HG02588 (cell line): ENCODE measurements around the gene CACNG4.

Experiments
- ATAC-seq: cut with Tn5 transposase; IDR thresholded peaks from one replicate; pipeline ENCODE4 v1.9.1; 2021; ENCODE audit warnings: mild to moderate bottlenecking, moderate library complexity; ENCODE audit not compliant: unreplicated experiment

CACNG4 gene

DNA sequence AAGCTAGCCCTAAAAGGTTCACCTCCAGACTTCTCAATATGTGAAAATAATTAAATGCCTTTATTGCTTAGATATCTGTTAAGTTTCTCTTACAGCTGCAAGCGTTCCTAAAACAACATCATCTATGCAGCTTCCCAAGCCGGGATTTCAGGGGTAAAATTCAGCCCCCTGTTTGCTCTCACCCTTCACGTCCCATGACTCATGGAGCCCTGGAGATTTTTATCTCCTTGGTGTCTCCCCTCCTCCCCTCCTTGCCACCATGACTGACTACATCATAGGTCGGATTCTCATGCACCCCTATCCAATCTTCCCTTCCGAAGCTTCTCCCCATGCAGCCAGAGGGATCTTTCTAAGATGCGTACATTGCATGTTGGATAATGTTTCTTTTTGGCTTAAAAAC is 21.0 kb upstream of the CACNG4 start:
- no peak for ATAC-seq

- no peak for ATAC-seq
Measured at GRCh38 chr17:66944351-66945146, 20.0 kb upstream of the CACNG4 start.

DNA sequence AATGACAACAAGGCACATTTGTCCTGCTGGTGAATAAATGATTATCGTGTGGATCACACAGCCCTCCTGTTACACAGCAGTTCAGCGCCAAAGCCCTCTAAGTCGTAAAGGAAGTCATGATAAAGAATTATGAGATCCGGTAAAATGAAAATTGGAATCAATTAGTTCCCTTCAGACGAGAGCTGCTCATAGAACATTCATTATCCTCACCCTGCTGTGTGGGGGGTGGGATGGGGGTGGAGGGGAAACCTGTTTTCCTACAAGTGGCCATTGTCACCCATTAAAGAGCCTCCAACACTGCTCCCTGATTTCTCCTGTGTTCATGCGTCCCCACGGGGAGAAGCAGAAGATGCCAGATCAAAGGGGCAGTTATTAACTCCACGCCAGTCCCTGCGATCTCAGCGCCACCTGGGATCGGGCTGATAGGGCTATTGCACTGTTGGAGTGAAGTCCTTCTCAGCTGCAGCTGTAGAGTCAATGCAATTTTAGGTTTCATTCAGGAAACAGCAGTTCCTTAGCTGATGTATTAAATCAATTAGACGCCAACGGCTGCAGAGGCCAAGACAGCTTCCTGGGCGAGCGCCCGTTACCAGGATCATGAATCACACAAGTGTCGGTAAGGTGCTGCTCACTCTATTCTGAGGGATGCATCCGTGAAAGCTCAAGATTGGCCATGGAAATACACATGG is 19.2 kb upstream of the CACNG4 start:
- ATAC-seq: no peak

DNA sequence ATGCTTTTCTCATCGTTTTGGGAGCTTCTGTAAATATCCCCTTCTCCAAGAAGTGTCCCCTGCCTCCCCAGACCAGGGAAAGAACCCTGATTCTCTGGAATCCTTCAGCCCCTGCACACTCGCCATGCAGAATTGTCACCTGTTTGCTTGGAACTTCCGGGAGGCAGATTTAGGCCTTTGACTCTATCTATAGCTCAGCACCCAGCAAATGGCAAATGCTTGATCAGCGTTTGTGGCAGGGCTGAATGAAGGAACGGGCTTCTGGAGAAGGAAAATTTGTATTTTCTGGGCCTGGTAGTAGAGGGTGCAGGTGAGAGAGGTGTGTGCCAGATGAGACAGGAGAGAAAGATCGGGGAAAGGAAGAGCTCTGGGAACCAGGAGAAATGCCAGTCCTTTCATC is 18.3 kb upstream of the CACNG4 start:
- no peak for ATAC-seq

DNA sequence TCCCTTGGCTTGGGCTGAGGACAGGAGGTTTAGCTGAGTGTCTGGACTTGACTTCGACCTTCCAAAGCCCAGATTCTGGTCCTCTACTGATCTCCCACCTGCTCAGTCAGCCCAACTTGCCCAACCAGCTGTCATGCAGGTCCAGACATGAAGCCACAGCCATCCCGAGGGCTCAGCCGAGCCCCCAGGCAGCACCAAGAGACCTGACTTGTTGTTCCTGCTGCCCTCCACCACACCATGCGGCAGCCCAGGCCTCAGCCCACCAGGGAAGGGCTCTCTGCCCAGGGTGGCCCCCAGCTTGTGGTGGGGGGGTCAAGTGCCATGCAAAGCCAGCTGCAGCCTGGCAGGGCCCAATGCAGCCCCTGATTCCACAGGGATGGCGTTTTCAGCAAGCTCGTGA is 17.2 kb upstream of the CACNG4 start:
- ATAC-seq: no peak

DNA sequence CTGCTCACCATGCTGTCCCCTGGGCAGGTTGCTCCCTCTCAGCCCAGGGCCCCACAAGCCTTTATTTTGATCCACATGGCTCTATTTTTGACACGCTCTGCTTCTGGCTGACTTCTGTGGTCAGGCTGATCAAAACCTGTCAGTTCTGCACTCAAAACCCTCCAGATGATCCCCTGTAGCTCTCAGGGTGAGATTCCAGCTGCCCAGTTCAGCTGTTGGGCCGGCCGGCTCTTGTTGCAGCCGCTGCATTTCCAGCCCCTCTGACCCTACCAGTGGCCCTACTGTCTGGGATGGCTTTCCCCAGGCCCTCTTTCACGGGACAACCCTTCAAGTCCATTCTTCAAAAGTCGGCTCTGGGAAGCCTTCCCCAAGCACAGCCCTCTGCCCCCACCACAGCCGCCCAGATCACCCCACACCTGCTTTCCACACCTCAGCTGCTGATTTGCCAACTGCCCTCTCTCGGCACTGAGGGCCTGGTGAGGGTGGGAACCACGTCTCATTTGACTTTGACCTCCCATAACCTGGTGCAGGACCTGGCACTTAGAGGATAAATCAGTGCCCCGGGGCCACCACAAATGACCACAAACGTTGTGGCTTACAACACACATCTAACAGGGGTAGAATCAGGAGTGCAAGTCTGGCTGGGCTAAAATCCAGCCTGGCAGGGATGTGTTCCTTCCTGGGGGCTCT is 16.3 kb upstream of the CACNG4 start:
- ATAC-seq: no peak

DNA sequence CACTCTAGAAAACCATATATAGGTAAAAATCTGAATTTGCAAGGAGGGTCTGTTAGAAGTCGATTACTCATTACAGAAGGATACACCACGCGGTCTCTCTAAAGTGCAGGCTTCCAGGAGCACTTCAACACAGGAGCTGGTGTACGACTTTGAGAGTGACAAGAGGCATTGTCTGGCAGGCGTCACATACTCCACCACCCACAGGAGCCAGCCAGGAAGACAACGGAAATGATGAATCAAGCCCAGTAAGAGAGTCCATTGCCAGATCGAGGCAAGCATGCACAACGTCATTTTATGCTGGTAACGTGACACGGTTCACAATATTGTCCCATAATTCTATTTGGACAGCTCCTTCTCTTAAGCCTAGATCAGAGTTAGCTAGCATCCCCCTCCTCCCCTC is 15.0 kb upstream of the CACNG4 start:
- no peak for ATAC-seq

DNA sequence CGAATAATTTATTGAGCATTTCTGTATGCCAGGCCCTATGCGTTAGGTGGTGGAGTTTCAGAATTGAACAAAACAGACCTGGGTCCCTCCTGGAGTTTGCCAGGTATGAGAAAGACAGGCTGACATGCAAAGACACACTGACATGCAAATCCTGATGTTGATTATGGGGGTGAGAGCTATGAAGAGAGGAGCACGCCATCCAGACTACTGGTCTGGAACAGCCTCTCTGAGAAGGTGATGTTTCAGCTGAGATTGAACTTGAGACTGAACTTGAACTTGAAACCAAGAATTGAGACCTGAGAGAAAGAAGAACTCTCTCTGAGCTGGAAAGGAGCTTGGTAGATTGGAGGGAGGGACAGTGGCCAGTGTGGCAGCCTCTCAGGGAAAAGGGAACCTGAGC is 14.2 kb upstream of the CACNG4 start:
- no peak for ATAC-seq

- no peak for ATAC-seq
Measured at GRCh38 chr17:66950886-66951604, 13.5 kb upstream of the CACNG4 start.

GRCh38 chr17:66951605-66951953 is 12.9 kb upstream of the CACNG4 start:
- ATAC-seq: no peak

DNA sequence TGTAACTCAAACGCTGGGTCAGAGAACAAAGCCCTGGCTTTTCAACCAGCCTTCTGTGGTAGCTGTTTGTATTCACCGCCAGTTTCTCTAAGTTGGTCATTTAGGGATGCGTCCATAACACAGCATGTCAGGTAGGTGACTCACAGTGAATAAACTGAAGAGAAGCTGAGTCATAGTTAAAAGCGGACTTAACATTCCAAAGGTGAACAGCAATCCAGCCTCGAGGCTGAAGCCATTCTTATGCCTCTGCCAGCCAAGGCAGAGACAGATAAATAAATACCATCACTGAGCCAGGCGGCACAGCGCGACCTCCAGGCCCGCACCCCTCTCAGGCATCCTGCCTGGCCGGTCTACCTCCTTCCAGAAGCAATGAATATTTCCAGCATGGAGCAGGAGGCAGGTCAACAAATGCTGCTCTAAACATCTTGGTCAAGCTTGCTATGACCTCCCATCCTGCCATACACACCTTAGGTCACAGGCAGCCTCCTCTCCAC is 12.4 kb upstream of the CACNG4 start:
- no peak for ATAC-seq

DNA sequence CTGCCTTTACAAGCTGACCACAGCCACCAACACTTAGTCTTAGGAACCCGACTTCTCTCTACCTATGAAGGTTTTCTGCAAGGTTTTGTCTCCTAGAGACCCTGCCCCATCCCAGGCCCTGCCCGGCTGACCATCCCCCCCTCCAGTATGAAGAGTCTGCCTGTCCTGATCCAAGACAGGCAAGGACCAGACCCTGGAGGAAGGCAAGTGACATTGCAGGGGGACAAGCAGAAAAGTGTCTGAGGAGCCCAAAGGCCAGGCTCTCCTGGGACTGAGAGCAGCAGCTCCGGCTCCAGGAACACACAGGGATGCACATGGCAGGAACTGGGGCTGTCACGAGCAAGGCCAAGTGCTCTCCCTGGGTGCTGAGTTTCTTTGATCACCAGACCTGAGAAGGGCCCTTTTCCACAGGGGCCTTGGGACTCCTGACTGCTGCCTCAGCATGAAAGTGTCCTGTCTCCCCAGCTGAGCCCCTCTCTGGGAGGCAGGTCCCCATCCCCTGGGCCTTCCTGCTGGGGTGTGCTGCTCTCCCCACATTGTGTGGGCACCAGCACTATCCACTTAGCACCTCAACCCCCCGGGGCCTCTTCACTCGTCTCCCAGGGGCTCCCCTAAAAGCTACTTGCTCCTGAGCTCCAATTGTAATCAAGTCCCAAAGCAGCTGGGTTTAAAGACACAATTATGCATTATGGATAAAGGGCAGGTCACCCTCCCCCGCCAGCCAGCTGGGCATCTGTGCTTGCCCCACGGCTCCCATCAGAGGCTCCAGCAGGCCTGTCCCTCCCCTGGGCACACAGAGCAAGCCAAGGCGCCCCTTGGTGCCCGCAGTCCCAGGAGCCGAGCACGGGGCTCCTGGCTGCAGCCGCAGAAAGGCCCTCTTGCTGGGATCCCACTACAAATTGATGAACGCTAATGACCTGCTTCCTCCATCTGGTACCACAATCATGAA is 11.6 kb upstream of the CACNG4 start:
- no peak for ATAC-seq

- no peak for ATAC-seq
Measured at GRCh38 chr17:66953630-66954020, 10.9 kb upstream of the CACNG4 start.

DNA sequence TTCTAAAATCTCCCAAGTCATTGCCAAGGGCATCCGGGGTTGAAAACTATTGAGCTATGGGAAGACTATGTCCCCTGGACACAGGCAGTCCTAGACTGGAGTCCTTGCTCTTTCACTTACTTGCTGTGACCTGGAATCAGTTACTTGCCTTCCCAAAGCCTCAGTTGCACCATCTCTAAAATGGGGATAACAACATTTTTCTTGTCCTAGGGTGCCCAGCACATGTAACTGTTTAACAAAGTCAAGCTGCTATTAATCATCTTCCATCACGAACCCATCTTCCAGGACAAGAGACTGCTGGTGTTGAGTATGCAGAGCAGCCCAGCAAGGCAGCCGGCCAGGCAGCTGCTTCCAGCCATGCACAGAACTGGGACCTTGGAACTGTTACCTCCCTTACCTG is 9.9 kb upstream of the CACNG4 start:
- no peak for ATAC-seq

GRCh38 chr17:66955821-66956220 is 8.7 kb upstream of the CACNG4 start:
- ATAC-seq: no peak

DNA sequence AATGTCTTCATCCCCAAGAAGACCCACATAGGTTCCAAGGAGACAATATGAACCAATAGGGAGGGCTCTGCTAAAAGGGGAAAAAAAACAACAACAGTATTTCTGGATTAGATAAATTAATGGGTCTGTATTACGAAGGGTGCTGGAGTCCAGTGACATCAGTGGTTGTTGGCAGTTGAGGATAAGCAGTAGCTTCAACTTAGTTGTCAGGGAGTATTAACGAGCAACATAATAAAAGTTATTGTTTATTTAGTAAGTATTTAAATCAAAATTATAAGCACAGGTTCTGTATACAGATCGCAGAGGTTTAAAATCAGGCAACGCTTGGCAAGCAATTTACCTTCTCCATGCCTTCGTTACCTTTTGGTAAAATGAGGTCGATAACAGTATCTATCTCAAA is 7.6 kb upstream of the CACNG4 start:
- no peak for ATAC-seq

GRCh38 chr17:66957343-66957742 is 7.2 kb upstream of the CACNG4 start:
- ATAC-seq: no peak

GRCh38 chr17:66957951-66958579 is 6.4 kb upstream of the CACNG4 start:
- no peak for ATAC-seq

- ATAC-seq: no peak
Measured at GRCh38 chr17:66959641-66960375, 4.7 kb upstream of the CACNG4 start.
